HL-60 (cell line): ENCODE results near the gene ZNRF3.

Experiments
- CTCF ChIP-seq: IDR thresholded peaks from one replicate; pipeline ENCODE4 v1.5.1; 2011; ENCODE audit warnings: low read length, control low read depth, inconsistent platforms; ENCODE audit not compliant: insufficient read depth
- GABPA ChIP-seq: IDR thresholded peaks from 2 replicates; pipeline ENCODE4 v1.6.1; 2012; ENCODE audit warnings: low read depth
- POLR2AphosphoS5 ChIP-seq: IDR thresholded peaks from 2 replicates; pipeline ENCODE4 v1.6.1; 2012; ENCODE audit warnings: low read depth
- SPI1 ChIP-seq: IDR thresholded peaks from 2 replicates; pipeline ENCODE4 v1.6.1; 2012; ENCODE audit warnings: low read depth, mild to moderate bottlenecking, borderline replicate concordance

DNA sequence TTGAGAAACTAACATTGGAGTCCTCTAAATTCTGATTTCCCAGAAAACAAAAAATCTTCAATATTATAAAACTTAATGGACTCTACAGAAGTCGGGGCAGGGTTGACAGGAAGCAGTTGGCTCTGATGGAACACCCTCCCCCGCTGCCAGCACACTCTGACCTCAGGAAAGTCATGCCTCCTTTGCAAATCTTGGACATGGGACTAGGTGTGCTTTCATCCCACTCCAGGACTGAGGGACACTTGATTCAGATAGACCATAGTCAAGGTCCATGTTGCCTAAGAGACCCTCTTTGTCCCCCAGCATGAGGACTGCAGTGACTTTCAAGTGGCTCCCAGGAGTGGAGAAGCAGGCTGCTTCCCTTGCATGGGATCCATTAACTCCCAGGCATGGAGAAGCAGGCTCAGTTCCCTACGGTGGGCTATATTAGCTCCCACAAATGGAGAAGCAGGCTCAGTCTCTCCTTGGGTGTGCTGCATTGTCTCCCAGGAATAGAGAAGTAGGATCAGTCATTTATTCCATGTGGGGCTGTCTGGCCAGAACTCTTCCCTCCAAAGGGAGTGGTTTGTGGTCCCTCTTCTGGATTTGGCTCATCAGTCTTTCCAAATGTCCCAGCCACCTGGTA is 139.9 kb downstream of the ZNRF3 start:
- TF ChIP-seq SPI1 (no peak), CTCF (no peak), GABPA (no peak), POLR2AphosphoS5 (no peak)
